Measurements from ENCODE around the gene ZNF709. TPM values are rescaled to one million over a fixed set of nuclear protein-coding genes. Genes with fewer than 3 reads are reported as not detected.
"Not testable (repeated sequence)": the region's sequence is repeated elsewhere in the genome, so short reads cannot be mapped to it uniquely, and the experiment has no call there.

The ZNF709 gene
- total RNA-seq, 2 experiments from 2014 or later, result 1.4 to 1.9 TPM

DNA sequence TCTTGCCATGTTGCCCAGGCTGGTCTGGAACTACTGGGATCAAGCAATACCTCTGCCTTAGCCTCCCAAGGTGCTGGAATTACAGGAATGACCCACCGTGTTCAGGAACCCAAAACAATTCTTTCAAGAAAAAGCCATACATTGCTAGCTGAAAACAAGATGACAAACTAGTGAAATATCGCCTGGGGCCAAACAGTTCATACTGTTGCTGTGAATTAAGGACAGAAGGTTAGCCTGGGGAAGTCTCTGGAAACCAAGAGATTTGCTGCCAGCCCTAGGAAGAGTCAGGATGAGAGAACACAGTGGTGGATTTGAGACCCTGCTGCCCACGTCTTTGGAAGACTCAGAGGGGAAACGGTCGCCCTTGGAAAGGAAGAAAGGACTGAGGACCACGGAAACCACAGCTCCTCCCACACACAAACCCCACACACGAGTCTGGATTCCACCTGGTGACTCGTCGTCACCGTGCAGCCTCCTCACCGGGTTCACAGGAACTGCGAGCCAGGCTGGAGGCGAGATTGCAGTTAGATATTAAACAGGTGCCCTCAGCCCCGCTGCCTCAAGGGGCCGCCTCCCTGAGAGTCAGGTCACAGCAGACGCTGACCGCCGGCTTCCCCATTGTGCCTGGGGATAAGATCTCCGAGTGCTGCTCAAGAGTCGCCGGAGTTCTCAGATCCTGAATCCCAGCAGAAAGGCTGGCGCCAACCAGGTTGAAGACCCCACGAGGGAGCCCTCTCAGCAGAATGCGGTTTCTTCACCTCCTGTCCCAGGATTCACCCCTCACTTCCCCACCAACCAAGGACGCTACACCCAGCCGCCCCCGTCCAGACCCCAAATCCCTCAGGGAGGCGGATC lies 44.7 kb downstream of the ZNF709 start:
- H3K4me3 Mint-ChIP-seq, result peak overlapping the region; percentile 98
- peak overlapping the region; percentile 72 for H3K27ac Mint-ChIP-seq
- peak; percentile 67 for DNase-seq

GRCh38 chr19:12430726-12431299 lies 53.8 kb downstream of the ZNF709 start:
- H3K27ac Mint-ChIP-seq, CTCF ChIA-PET, DNase-seq, H3K27me3 Mint-ChIP-seq, ATAC-seq, H3K4me1 Mint-ChIP-seq, H3K4me3 Mint-ChIP-seq: not testable (repeated sequence)
- Mint-ChIP-seq H3K36me3 (peaks cover 65% of the 10 kb centered on the region), H3K9me3 (ENCODE audit: low read depth) (peaks cover 38% of the 10 kb centered on the region)

More for the DNA sequence above, 44.7 kb downstream of the ZNF709 start:
- H3K27me3 Mint-ChIP-seq, H3K4me1 Mint-ChIP-seq, ATAC-seq: not testable (repeated sequence)
- peaks cover 35% of the 10 kb centered on the region for H3K36me3 Mint-ChIP-seq
- CTCF ChIA-PET, result interaction anchor here (0.9 to 1.5 kb wide), 4 partner anchors 19 to 349 kb away, joined by 3 to 5 read pairs (median 3); partner anchors contain the start of gene ZNF563
- H3K9me3 Mint-ChIP-seq (ENCODE audit: low read depth), result peaks cover 12% of the 10 kb centered on the region

- no peak for ATAC-seq
Observed at GRCh38 chr19:12425888-12426274, 58.7 kb downstream of the ZNF709 start.

DNA sequence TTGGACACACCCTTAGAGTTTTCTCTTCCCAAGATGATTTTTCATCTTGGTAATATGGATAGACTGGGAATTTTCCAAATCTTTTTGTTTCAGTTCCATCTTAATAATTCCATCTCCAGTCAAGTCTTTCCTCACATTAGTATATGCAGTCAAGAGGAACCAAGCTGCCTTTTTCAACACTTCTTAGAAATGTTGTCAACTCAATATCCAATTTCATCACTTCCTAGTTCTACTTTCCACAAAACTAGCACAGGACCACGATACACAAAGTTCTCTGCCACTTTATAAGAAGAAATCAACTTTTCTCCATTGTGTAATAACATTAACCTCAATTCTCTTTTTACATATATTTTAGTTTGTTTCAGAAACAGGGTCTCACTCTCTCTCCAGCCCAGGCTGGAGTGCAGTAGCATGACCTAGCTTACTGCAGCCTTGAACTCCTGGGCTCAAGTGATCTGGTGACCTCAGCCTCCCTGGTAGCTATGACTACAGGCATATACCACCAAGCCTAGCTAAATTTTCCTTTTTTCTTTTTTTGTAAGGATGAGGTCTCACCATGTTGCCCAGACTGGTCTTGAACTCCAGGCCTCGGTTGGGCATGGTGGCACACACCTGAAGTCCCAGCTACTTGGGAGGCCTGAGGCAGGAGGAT lies 59.3 kb downstream of the ZNF709 start:
- Mint-ChIP-seq H3K4me1 (no peaks in the 10 kb centered on the region), H3K4me3 (no peak overlapping the region), H3K36me3 (peaks cover 46% of the 10 kb centered on the region), H3K27me3 (no peaks in the 10 kb centered on the region), H3K27ac (no peak overlapping the region), H3K9me3 (ENCODE audit: low read depth) (peaks cover 31% of the 10 kb centered on the region)
- ATAC-seq (no peak), DNase-seq (no peak)
- CTCF ChIA-PET, result no interaction called here

More at GRCh38 chr19:12425888-12426274, 58.7 kb downstream of the ZNF709 start:
- Mint-ChIP-seq H3K4me3 (no peak overlapping the region), H3K27ac (no peak overlapping the region), H3K27me3 (no peaks in the 10 kb centered on the region), H3K9me3 (ENCODE audit: low read depth) (peaks cover 34% of the 10 kb centered on the region), H3K36me3 (peaks cover 51% of the 10 kb centered on the region), H3K4me1 (no peaks in the 10 kb centered on the region)
- CTCF ChIA-PET, result interaction anchor here (0.6 kb wide), 1 partner anchor 386 kb away, joined by 3 read pairs; no protein-coding TSS in a partner anchor
- DNase-seq, result no peak

GRCh38 chr19:12417273-12417672 lies 67.3 kb downstream of the ZNF709 start:
- CTCF ChIA-PET, DNase-seq, ATAC-seq, H3K27ac Mint-ChIP-seq, H3K4me3 Mint-ChIP-seq, H3K27me3 Mint-ChIP-seq, H3K4me1 Mint-ChIP-seq: not testable (repeated sequence)
- peaks cover 16% of the 10 kb centered on the region for H3K9me3 Mint-ChIP-seq (ENCODE audit: low read depth)
- H3K36me3 Mint-ChIP-seq, result peaks cover 12% of the 10 kb centered on the region

DNA sequence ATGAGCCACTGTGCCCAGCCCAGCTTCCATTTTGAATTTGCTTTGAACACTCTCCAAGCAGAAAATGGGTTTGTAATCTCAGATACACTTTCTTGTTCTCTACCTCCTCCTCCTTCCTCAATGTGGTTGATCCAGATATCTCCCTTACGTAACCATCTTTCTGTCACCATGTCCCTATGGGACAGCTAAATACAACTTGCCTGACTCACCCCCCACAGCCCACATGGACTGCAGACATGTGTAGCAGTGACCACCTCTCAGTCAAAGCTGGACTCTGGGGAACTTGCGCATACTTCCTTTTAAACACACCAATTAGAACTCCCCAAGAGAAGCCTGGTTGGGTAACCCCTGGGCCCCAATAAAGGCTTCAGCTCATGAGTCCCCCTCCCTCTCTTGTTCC lies 72.7 kb downstream of the ZNF709 start:
- Mint-ChIP-seq H3K4me3 (no peak overlapping the region), H3K9me3 (ENCODE audit: low read depth) (peaks cover 18% of the 10 kb centered on the region), H3K27ac (no peak overlapping the region), H3K27me3 (no peaks in the 10 kb centered on the region), H3K4me1 (no peaks in the 10 kb centered on the region), H3K36me3 (peaks cover 6% of the 10 kb centered on the region)
- no peak for ATAC-seq
- DNase-seq, result no peak
- CTCF ChIA-PET, result no interaction called here

Other genes with a start within 250 kb of the ZNF709 start
- gene ZNF44, start 189.9 kb downstream of the ZNF709 start, total RNA-seq, result 10 to 100 TPM in 1 of 2 experiments, 1 to 10 TPM in 1; 9.7 to 11.9 TPM
- 1 to 10 TPM; 2.4 to 3.3 TPM for gene ZNF563, start 151.2 kb downstream of the ZNF709 start, total RNA-seq
- gene ZNF442, start 119.1 kb downstream of the ZNF709 start, total RNA-seq, result under 1 TPM; 0.55 to 0.56 TPM
- gene ZNF799, start 83.5 kb downstream of the ZNF709 start, total RNA-seq, result 1 to 10 TPM; 4.6 to 4.8 TPM
- gene ZNF443, start 43.8 kb downstream of the ZNF709 start, total RNA-seq, result 1 to 10 TPM; 3.7 to 4.3 TPM
- 10 to 100 TPM in 1 of 2 experiments, 1 to 10 TPM in 1; 9.6 to 10.6 TPM for gene ZNF564, start 66.7 kb upstream of the ZNF709 start, total RNA-seq
- 10 to 100 TPM; 14.0 to 14.7 TPM for gene ZNF490, start 126.0 kb upstream of the ZNF709 start, total RNA-seq
- gene ZNF791, start 126.1 kb upstream of the ZNF709 start, total RNA-seq, result 10 to 100 TPM; 30.0 to 41.5 TPM
- 100 to 1,000 TPM; 102 to 118 TPM for gene MAN2B1, start 181.9 kb upstream of the ZNF709 start, total RNA-seq
- 10 to 100 TPM; 21.4 to 22.0 TPM for gene WDR83, start 182.0 kb upstream of the ZNF709 start, total RNA-seq
- 100 to 1,000 TPM; 106 to 111 TPM for gene DHPS, start 197.1 kb upstream of the ZNF709 start, total RNA-seq
- not detected for gene GNG14, start 203.2 kb upstream of the ZNF709 start, total RNA-seq
- 1 to 10 TPM; 5.2 to 6.3 TPM for gene FBXW9, start 211.8 kb upstream of the ZNF709 start, total RNA-seq
- gene TNPO2, start 239.1 kb upstream of the ZNF709 start, total RNA-seq, result 100 to 1,000 TPM; 101 to 104 TPM
- gene TRIR, start 249.9 kb upstream of the ZNF709 start, total RNA-seq, result 100 to 1,000 TPM; 195 to 239 TPM